ENCODE results near the gene AGPAT3.
"Not testable (repeated sequence)": the region's sequence is repeated elsewhere in the genome, so short reads cannot be mapped to it uniquely, and the experiment has no call there.

AGPAT3 gene

DNA sequence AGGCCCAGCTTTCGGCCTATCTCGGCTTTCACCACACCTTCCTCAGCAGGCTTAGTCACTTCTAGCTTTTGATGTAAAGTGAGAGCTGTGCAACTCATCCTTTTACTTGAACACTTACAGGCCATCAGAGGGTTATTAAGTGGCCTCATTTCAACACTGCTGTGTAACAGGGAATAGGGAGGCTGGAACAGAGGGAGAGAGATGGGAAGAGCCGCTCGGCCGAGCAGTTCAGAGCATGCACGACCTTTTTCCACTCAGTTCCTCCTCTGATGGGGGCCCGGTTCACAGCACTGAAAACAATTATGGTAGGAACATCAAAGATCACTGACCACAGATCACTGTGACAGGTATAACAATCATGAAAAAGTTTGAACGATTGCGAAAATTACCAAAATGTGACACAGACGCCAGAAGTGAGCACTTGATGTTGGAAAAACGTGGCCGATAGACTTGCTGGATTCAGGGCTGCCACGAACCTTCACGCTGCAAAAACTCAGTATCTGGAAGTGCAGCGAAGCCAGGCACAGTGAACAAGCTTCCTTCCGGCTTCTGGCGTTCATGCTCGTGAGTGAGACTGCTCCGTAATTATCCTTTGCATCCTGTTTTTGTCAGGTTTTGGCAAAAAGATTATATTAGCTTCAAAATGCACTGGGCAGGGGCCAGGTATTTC is 28.6 kb downstream of the AGPAT3 start:
- no peak for DNase-seq (ENCODE audit: insufficient read length, low spot score)
- no peak for TF ChIP-seq POLR2A (IDR thresholded peaks at IDR 0.05; ENCODE audit: low read depth, low read length)
- FAIRE-seq: no peak

DNA sequence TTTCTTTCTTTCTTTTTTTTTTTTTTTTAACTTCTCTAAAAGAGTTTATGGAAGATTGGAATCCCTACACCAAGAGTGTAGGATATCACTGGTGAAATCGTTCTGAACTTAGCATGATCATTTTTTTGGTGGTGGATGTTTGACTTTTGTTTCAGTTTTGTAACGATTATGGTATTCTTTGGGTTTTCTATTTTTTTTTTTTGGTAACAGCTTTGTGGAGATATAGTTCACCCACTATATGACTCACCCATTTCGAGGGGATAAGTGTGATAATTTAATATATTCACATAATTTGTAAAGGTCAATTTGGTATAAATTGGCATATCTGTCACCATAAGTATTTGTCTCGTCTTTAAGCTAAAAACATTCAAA is 29.2 kb downstream of the AGPAT3 start:
- FAIRE-seq (no peak), DNase-seq (ENCODE audit: insufficient read length, low spot score) (no peak)
- no peak for TF ChIP-seq POLR2A (IDR thresholded peaks at IDR 0.05; ENCODE audit: low read depth, low read length)

DNA sequence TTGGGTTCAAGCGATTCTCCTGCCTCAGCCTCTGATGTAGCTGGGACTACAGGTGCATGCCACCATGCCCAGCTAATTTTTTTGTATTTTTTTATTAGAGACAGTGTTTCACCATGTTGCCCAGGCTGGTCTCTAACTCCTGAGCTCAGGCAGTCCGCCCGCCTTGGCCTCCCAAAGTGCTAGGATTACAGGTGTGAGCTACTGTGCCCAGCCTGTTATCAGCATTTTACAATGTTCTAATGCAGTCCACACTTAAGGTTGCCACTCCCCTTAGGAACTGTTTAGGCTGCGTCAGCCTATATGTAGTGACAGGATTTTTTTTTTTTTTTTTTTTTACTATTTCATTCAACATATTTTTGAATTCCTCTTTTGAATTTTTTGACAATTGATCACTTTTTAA is 30.2 kb downstream of the AGPAT3 start:
- no peak for TF ChIP-seq POLR2A (IDR thresholded peaks at IDR 0.05; ENCODE audit: low read depth, low read length)
- no peak for FAIRE-seq
- no peak for DNase-seq (ENCODE audit: insufficient read length, low spot score)

DNA sequence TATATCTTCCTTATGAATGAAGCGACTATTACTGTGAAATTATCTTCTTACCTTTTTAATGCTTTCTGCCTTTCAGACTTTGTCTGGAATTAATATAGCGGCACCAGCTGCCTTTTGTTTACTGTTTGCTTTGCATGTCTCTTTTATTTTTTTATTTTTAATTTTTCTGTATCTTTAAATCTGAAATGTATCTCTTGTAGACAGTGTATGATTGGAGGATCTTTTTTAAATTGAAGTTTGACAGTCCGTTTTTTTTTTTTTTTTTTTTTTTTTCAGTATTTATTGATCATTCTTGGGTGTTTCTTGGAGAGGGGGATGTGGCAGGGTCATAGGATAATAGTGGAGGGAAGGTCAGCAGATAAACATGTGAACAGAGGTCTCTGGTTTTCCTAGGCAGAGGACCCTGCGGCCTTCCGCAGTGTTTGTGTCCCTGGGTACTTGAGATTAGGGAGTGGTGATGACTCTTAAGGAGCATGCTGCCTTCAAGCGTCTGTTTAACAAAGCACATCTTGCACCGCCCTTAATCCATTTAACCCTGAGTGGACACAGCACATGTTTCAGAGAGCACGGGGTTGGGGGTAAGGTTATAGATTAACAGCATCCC is 31.8 kb downstream of the AGPAT3 start:
- not testable (repeated sequence) for FAIRE-seq

DNA sequence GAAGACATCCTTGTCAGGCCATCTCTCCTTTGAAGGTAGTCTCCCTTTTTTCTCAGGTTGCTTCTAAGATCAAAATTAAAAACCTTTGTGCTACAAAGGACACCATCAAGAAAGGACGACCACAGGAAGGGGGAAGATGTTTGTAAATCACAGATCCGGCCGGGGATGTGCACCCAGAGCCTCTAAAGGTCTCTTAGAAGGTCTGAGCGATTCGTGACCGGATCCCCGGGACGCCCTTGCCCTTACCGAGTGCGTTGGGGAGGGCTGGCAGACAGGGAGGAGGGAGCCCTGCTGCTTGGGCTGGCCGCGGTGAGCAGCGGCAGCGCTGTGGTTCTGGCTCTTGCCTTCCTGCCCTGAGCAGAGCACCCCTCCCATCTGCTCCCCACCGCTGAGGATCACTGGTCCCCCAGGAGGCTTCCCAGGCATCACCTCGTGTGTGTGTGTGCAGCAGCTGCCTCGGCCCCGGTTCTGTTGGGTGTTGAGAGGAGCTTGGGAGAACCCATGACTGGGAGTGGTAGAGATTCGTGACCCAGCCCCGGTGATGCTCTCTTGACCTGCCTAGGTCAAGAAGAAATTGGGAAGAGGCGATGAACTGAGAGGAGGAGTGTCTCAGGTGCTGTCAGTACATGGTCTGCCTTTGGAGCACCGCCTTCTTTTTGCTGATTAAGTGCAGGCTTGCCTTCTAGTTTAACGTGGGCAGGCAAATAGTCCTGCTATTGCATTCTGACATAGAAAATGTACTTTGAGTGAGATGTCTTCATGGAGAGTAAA is 34.5 kb downstream of the AGPAT3 start:
- no peak for TF ChIP-seq POLR2A (IDR thresholded peaks at IDR 0.05; ENCODE audit: low read depth, low read length)
- FAIRE-seq (no peak), DNase-seq (ENCODE audit: insufficient read length, low spot score) (no peak)

More for the DNA sequence above, 31.8 kb downstream of the AGPAT3 start:
- not testable (repeated sequence) for DNase-seq (ENCODE audit: insufficient read length, low spot score)

DNA sequence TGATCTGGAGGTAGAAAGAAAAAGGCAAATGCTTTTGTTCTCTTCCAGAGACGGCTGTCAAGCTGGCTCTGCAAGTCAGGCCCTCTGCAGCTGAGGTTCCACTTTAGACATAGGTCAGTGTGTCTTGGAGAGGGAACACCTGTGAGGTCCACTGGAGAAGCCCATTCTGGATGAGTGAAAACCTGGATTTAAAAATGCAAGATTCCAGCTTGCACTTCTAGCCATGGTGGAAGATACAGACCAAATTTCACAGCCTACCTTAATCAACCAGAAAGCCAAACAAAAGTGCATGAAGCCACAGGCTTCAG is 35.0 kb downstream of the AGPAT3 start:
- no peak for FAIRE-seq
- TF ChIP-seq POLR2A (IDR thresholded peaks at IDR 0.05; ENCODE audit: low read depth, low read length): no peak
- no peak for DNase-seq (ENCODE audit: insufficient read length, low spot score)

DNA sequence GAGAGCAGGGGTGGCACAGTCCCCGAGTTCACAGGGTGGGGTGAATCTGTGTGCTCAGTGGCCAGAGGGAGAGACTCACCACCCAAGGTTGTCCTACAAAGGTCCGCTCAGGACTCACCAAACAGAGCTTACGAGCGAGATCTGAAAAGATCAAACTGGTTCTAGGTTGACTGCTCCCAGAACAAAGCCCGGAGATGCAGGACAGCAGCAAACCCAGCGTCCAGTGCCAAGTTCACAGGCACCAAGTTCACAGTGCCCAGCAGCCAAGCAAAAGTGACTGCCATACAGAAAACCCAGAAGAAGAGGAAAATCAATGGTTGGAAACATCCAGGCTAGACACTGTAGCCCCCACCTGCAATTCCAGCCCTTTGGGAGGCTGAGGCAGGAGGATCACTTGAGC is 35.7 kb downstream of the AGPAT3 start:
- no peak for DNase-seq (ENCODE audit: insufficient read length, low spot score)
- FAIRE-seq: no peak

DNA sequence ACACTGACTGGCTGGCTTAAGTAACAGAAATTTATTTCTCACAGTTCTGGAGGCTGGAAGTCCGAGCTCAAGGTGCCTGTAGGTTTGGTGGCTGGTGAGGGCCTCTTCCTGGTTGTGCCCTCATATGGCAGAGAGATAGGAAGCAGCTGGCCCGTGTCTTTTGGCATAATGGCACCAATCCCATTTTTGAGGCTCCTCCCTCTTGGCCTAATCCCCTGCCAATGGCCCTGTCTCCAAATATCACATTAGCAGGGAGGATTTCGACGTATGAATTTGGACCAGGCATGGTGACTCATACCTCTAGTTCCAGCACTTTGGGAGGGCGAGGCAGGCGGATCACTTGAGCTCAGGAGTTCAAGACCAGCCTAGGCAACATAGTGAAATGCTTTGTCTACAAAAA is 37.4 kb downstream of the AGPAT3 start:
- FAIRE-seq (no peak), DNase-seq (ENCODE audit: insufficient read length, low spot score) (no peak)
- no peak for TF ChIP-seq POLR2A (IDR thresholded peaks at IDR 0.05; ENCODE audit: low read depth, low read length)

More for the DNA sequence above, 35.7 kb downstream of the AGPAT3 start:
- no peak for TF ChIP-seq POLR2A (IDR thresholded peaks at IDR 0.05; ENCODE audit: low read depth, low read length)

DNA sequence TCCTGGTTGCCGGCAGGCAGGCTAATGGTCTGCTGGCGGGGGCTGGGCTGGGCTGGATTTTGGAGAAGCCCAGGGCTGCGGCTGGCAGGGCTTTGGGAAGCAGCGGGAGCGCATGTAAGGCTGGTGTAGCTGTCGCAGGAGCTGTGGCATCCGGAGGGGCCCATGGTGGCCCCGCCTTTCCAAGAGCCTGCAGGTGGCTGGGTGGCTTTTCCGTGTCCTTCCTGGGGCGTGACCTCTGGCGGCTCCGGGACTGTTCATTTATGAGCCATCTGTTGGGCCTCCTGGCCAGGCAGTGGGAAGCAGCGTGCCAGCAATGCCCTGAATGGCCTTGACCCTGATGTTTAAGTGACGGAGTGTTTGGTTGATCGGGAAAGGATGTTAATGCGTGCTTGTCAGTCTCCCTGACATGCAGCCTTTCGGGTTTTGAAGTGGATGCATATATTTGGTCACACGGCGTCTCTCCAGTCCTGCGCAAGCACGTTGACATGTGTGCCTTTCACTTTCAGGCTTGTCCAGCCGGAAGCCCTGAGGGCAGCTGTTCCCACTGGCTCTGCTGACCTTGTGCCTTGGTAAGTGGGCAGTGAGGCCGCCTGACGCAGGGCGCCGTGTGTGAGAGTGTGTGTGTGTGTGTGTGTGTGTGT is 38.5 kb downstream of the AGPAT3 start:
- no peak for TF ChIP-seq POLR2A (IDR thresholded peaks at IDR 0.05; ENCODE audit: low read depth, low read length)
- FAIRE-seq (no peak), DNase-seq (ENCODE audit: insufficient read length, low spot score) (no peak)

DNA sequence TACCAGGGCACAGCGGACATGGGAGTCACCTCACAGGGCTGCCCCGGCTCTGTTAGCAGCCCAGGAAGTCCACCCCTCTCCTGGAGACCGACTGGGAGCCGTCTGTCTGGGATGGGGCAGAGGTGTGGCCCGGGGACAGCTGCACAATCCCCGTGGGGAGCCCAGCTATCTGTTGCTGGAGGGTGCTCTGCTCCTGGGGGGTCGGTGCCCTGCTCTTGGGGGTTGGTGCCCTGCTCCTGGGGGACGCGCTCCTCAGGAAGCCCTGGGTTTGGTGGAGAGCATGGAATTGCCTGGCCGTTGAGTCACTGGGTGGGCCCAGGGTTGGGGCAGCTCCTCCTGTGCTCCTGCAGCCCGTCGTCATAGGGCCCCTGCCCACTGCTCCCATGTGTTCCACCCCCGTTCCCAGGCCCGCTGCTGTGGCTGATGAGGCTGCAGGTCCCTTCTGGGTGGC is 39.3 kb downstream of the AGPAT3 start:
- DNase-seq (ENCODE audit: insufficient read length, low spot score) (no peak), FAIRE-seq (no peak)
- no peak for TF ChIP-seq POLR2A (IDR thresholded peaks at IDR 0.05; ENCODE audit: low read depth, low read length)

DNA sequence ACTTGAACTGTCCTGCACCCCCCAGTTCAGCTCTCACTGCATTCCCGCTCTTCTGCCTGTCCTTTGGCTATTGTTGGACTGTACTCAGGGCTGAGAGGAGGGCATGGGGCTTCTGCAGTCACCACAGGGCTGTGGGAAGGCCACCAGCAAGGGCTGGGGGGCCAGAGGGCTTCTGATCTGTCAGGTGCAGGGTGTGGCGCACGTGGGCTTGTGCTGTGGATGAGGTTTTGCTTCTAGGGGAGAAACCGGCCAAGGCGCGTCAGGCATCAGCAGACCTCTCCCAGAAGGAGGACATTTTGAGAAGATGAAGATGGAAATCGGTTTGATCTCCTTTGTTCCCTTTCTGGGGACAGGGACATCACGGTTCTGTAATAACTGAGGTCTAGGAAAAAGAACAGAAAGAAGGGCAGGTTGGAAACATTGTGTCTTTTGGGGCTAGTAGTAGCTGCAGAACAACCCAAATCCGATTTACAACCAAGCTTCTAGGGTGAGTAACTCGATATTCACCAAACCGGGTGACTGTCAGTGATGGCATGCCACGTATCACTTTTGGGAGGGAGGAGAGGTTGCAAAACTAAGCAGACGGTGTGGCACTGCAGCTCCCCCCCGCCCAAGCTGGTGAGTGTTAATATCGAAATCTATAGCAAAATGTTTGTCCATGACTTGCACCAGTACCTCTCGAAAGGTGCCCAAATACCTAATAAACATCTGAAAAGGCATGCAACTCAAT is 40.9 kb downstream of the AGPAT3 start:
- DNase-seq (ENCODE audit: insufficient read length, low spot score): no peak
- FAIRE-seq: no peak

DNA sequence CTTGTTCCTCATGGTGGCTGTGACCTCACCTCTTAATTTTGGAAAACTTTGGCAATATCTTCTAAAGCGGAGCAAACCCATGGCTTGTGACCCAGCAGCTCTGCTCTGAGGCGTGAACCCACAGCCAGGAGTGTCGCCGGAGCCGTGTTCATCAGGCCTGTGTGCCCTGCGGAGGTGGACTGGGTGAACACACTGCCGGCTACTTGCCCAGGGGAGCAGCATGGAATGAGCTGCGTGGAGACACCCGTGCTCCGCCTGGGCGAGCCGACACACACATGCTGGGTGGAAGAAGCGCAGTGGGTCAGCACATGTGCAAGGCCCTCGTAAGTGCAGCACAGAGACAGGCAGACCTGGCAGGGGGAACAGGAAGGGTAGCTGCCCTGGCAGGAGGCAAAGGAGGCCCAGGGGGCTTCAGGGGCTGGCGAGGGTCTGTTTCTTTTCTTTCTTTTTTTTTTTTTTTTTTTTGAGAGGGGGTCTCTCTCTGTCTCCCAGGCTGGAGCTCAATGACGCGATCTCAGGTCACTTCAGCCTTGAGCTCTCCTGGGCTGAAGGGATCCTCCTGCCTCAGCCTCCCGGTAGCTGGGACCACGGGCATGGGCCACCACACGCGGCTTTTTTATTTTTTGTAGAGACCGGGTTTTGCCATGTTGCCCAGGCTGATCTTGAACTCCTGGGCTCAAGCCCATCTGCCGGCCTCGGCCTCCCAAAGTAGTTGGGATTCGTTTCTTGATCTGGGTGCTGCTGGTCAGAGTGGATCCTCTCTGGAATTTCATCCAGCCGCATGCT is 41.8 kb downstream of the AGPAT3 start:
- DNase-seq (ENCODE audit: insufficient read length, low spot score): no peak
- FAIRE-seq: no peak

More for the DNA sequence above, 40.9 kb downstream of the AGPAT3 start:
- no peak for TF ChIP-seq POLR2A (IDR thresholded peaks at IDR 0.05; ENCODE audit: low read depth, low read length)

DNA sequence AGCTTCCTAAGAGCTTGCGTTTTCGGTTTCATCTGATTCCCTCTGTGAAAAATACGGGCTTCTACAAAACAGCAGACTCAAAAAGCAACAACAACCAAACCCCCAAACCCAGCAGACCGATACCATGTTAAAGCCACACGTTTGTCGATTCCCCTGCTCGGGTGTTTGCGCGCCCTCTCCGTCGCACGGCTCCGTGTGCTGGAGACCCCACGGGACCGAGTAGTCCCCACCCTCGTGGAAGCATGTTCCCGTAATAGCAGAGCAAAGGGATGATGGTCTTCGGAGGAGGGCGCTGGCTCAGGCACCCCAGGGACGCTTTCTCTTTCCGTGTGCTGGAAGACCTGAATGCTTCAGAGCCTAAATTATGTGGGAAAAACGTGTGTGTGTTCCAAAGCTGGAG is 42.7 kb downstream of the AGPAT3 start:
- no peak for DNase-seq (ENCODE audit: insufficient read length, low spot score)
- TF ChIP-seq POLR2A (IDR thresholded peaks at IDR 0.05; ENCODE audit: low read depth, low read length): no peak
- FAIRE-seq: no peak

More for the DNA sequence above, 41.8 kb downstream of the AGPAT3 start:
- no peak for TF ChIP-seq POLR2A (IDR thresholded peaks at IDR 0.05; ENCODE audit: low read depth, low read length)

Measured in H54 (cell line).